ENCODE data around the gene LRRC47.
"Not testable (repeated sequence)": the region's sequence is repeated elsewhere in the genome, so short reads cannot be mapped to it uniquely, and the experiment has no call there.

The LRRC47 gene

GRCh38 chr1:3814771-3815561 is 18.7 kb upstream of the LRRC47 start:
- no peak for DNase-seq (ENCODE audit: low read depth)

- DNase-seq (ENCODE audit: low read depth): no peak
Measured at GRCh38 chr1:3814065-3814464, 17.8 kb upstream of the LRRC47 start.

GRCh38 chr1:3811595-3811911 is 15.3 kb upstream of the LRRC47 start:
- DNase-seq (ENCODE audit: low read depth): no peak

- DNase-seq (ENCODE audit: low read depth): not testable (repeated sequence)
Measured at GRCh38 chr1:3810149-3810761, 14.0 kb upstream of the LRRC47 start.

- no peak for DNase-seq (ENCODE audit: low read depth)
Measured at GRCh38 chr1:3809680-3810079, 13.4 kb upstream of the LRRC47 start.

GRCh38 chr1:3807769-3808168 is 11.5 kb upstream of the LRRC47 start:
- no peak for DNase-seq (ENCODE audit: low read depth)

GRCh38 chr1:3805038-3805437 is 8.7 kb upstream of the LRRC47 start:
- no peak for DNase-seq (ENCODE audit: low read depth)

GRCh38 chr1:3804627-3804944 is 8.3 kb upstream of the LRRC47 start:
- not testable (repeated sequence) for DNase-seq (ENCODE audit: low read depth)

- DNase-seq (ENCODE audit: low read depth): no peak
Measured at GRCh38 chr1:3803905-3804626, 7.8 kb upstream of the LRRC47 start.

GRCh38 chr1:3800795-3801194 is 4.5 kb upstream of the LRRC47 start:
- DNase-seq (ENCODE audit: low read depth): not testable (repeated sequence)

GRCh38 chr1:3799976-3800685 is 3.8 kb upstream of the LRRC47 start:
- DNase-seq (ENCODE audit: low read depth): no peak

- DNase-seq (ENCODE audit: low read depth): no peak
Measured at GRCh38 chr1:3795453-3796214, 664 bp downstream of the LRRC47 start.

GRCh38 chr1:3790952-3791351 is 5.3 kb downstream of the LRRC47 start:
- no peak for DNase-seq (ENCODE audit: low read depth)

- no peak for DNase-seq (ENCODE audit: low read depth)
Measured at GRCh38 chr1:3790500-3790923, 5.8 kb downstream of the LRRC47 start.

GRCh38 chr1:3789421-3790300 is 6.6 kb downstream of the LRRC47 start:
- no peak for DNase-seq (ENCODE audit: low read depth)

- DNase-seq (ENCODE audit: low read depth): no peak
Measured at GRCh38 chr1:3788756-3789420, 7.4 kb downstream of the LRRC47 start.

GRCh38 chr1:3787745-3788605 is 8.3 kb downstream of the LRRC47 start:
- no peak for DNase-seq (ENCODE audit: low read depth)

GRCh38 chr1:3787349-3787715 is 9.0 kb downstream of the LRRC47 start:
- DNase-seq (ENCODE audit: low read depth): no peak

Measured in activated T-helper 9 cell treated with anti-CD3 and anti-CD28 coated beads, Interleukin-2, amount 50 U/mL, for 16 hours (primary cell).